ENCODE results near the gene TTLL8.
A peak's percentile ranks its signal among the peaks of the same experiment; 100 is the strongest.

The TTLL8 gene

GRCh38 chr22:50082197-50082715 is 24.2 kb upstream of the TTLL8 start:
- no peak for DNase-seq

- no peak for DNase-seq
Observed at GRCh38 chr22:50081426-50082196, 23.5 kb upstream of the TTLL8 start.

- no peak for DNase-seq
Observed at GRCh38 chr22:50080077-50080465, 22.0 kb upstream of the TTLL8 start.

- DNase-seq: no peak
Observed at GRCh38 chr22:50078761-50079160, 20.7 kb upstream of the TTLL8 start.

- DNase-seq: no peak
Observed at GRCh38 chr22:50078246-50078645, 20.1 kb upstream of the TTLL8 start.

GRCh38 chr22:50076646-50077535 is 18.8 kb upstream of the TTLL8 start:
- no peak for DNase-seq

GRCh38 chr22:50074551-50075530 is 16.7 kb upstream of the TTLL8 start:
- DNase-seq: no peak

GRCh38 chr22:50074056-50074455 is 16.0 kb upstream of the TTLL8 start:
- no peak for DNase-seq

- DNase-seq: no peak
Observed at GRCh38 chr22:50072714-50073538, 14.8 kb upstream of the TTLL8 start.

GRCh38 chr22:50072167-50072555 is 14.1 kb upstream of the TTLL8 start:
- DNase-seq: no peak

GRCh38 chr22:50071432-50072166 is 13.5 kb upstream of the TTLL8 start:
- no peak for DNase-seq

GRCh38 chr22:50070366-50070765 is 12.3 kb upstream of the TTLL8 start:
- DNase-seq: no peak

GRCh38 chr22:50068096-50068495 is 10.0 kb upstream of the TTLL8 start:
- DNase-seq: no peak

- no peak for DNase-seq
Observed at GRCh38 chr22:50067244-50067643, 9.1 kb upstream of the TTLL8 start.

- no peak for DNase-seq
Observed at GRCh38 chr22:50064453-50064852, 6.4 kb upstream of the TTLL8 start.

GRCh38 chr22:50063589-50064393 is 5.7 kb upstream of the TTLL8 start:
- no peak for DNase-seq

GRCh38 chr22:50062509-50063135 is 4.5 kb upstream of the TTLL8 start:
- DNase-seq: no peak

- DNase-seq: peak; percentile 46 to 50
Observed at GRCh38 chr22:50061824-50062355, 3.8 kb upstream of the TTLL8 start.

GRCh38 chr22:50061141-50061823 is 3.2 kb upstream of the TTLL8 start:
- DNase-seq: no peak

Data from Kasumi-1 (cell line).